A204.1 (cell line): ENCODE data around the gene LYZL2.
"Not testable (repeated sequence)": the region's sequence is repeated elsewhere in the genome, so short reads cannot be mapped to it uniquely, and the experiment has no call there.

Experiments
- FAIRE-seq: peaks from 2 replicates; lab custom pipeline; 2012; peaks lifted over from hg19 to GRCh38; lab: Jason Lieb, UNC

The LYZL2 gene

GRCh38 chr10:30629653-30630052 is at the start of gene LYZL2:
Gene LYZL2, minus strand, starts transcription at chr10:30629753. Its CDS starts 2,838 bp downstream, at chr10:30626915.
- FAIRE-seq: no peak

GRCh38 chr10:30677616-30678015 is 48.1 kb upstream of the LYZL2 start:
- not testable (repeated sequence) for FAIRE-seq

- not testable (repeated sequence) for FAIRE-seq
Measured at GRCh38 chr10:30677146-30677545, 47.6 kb upstream of the LYZL2 start.

- no peak for FAIRE-seq
Measured at GRCh38 chr10:30675791-30676718, 46.5 kb upstream of the LYZL2 start.

- no peak for FAIRE-seq
Measured at GRCh38 chr10:30674796-30675195, 45.2 kb upstream of the LYZL2 start.

GRCh38 chr10:30673262-30673661 is 43.7 kb upstream of the LYZL2 start:
- not testable (repeated sequence) for FAIRE-seq

GRCh38 chr10:30672338-30672737 is 42.8 kb upstream of the LYZL2 start:
- FAIRE-seq: not testable (repeated sequence)

GRCh38 chr10:30671026-30671616 is 41.6 kb upstream of the LYZL2 start:
- peak; percentile 92 for FAIRE-seq

- FAIRE-seq: not testable (repeated sequence)
Measured at GRCh38 chr10:30667982-30668381, 38.4 kb upstream of the LYZL2 start.

GRCh38 chr10:30663403-30663802 is 33.9 kb upstream of the LYZL2 start:
- FAIRE-seq: not testable (repeated sequence)

GRCh38 chr10:30662814-30663213 is 33.3 kb upstream of the LYZL2 start:
- FAIRE-seq: no peak

GRCh38 chr10:30660314-30660713 is 30.8 kb upstream of the LYZL2 start:
- FAIRE-seq: not testable (repeated sequence)

GRCh38 chr10:30656233-30656632 is 26.7 kb upstream of the LYZL2 start:
- FAIRE-seq: no peak

- not testable (repeated sequence) for FAIRE-seq
Measured at GRCh38 chr10:30655001-30655400, 25.4 kb upstream of the LYZL2 start.

GRCh38 chr10:30651470-30652397 is 22.2 kb upstream of the LYZL2 start:
- FAIRE-seq: not testable (repeated sequence)

- FAIRE-seq: no peak
Measured at GRCh38 chr10:30647089-30647488, 17.5 kb upstream of the LYZL2 start.

GRCh38 chr10:30645340-30645827 is 15.8 kb upstream of the LYZL2 start:
- no peak for FAIRE-seq

- not testable (repeated sequence) for FAIRE-seq
Measured at GRCh38 chr10:30644408-30644861, 14.9 kb upstream of the LYZL2 start.

- FAIRE-seq: not testable (repeated sequence)
Measured at GRCh38 chr10:30643557-30644199, 14.1 kb upstream of the LYZL2 start.

GRCh38 chr10:30642856-30643255 is 13.3 kb upstream of the LYZL2 start:
- peak; percentile 29 for FAIRE-seq
